Astrocyte (in vitro differentiated cells and primary cell): ENCODE results near the gene MBD5. TPM values are rescaled to one million over a fixed set of nuclear protein-coding genes. Genes with fewer than 3 reads are reported as not detected.

Experiments used
- DNase-seq: peaks from one replicate; pipeline ENCODE4 v3.0.0-alpha.2; 2010; ENCODE audit warnings: low read depth
- FAIRE-seq: peaks from 2 replicates; lab custom pipeline; 2011; peaks lifted over from hg19 to GRCh38; lab: Jason Lieb, UNC
- H2AFZ ChIP-seq: 2 replicates; pipeline ENCODE4 v1.6.0; 2012; ENCODE audit warnings: low read depth, low read length, inconsistent platforms
- H3K27ac ChIP-seq: 2 replicates; pipeline ENCODE4 v1.5.1; 2011; ENCODE audit warnings: low read depth, low read length, inconsistent platforms
- H3K27me3 ChIP-seq: 2 replicates; pipeline ENCODE4 v1.6.0; 2011; ENCODE audit warnings: low read length, inconsistent platforms; ENCODE audit not compliant: insufficient read depth
- H3K36me3 ChIP-seq: 2 replicates; pipeline ENCODE4 v1.5.1; 2011; ENCODE audit warnings: low read length, inconsistent platforms; ENCODE audit not compliant: insufficient read depth
- H3K4me1 ChIP-seq: 2 replicates; pipeline ENCODE4 v1.5.1; 2011; ENCODE audit warnings: low read length, inconsistent platforms; ENCODE audit not compliant: insufficient read depth
- H3K4me2 ChIP-seq: 2 replicates; pipeline ENCODE4 v1.6.0; 2012; ENCODE audit warnings: low read length, inconsistent platforms
- H3K4me3 ChIP-seq: 2 replicates; pipeline ENCODE4 v1.5.1; 2011; ENCODE audit warnings: low read depth, mild to moderate bottlenecking, low read length, inconsistent platforms; ENCODE audit not compliant: insufficient read depth
- H3K79me2 ChIP-seq: 2 replicates; pipeline ENCODE4 v1.6.0; 2012; ENCODE audit warnings: mild to moderate bottlenecking, low read length, inconsistent platforms; ENCODE audit not compliant: insufficient read depth
- H3K9ac ChIP-seq: 2 replicates; pipeline ENCODE4 v1.6.0; 2012; ENCODE audit warnings: mild to moderate bottlenecking, low read length, inconsistent platforms
- H3K9me3 ChIP-seq: 2 replicates; pipeline ENCODE4 v1.5.1; 2012; ENCODE audit warnings: low read depth, mild to moderate bottlenecking, low read length, inconsistent platforms; ENCODE audit not compliant: insufficient read depth
- H4K20me1 ChIP-seq: 2 replicates; pipeline ENCODE4 v1.6.0; 2012; ENCODE audit warnings: low read length, inconsistent platforms; ENCODE audit not compliant: insufficient read depth
- H3K27ac Mint-ChIP-seq: one replicate; pipeline ENCODE4 v1.8.0; 2021; ENCODE audit warnings: mild to moderate bottlenecking, mixed read lengths; ENCODE audit not compliant: unreplicated experiment
- H3K27me3 Mint-ChIP-seq: one replicate; pipeline ENCODE4 v1.8.0; 2021; ENCODE audit warnings: low read depth, mixed read lengths; ENCODE audit not compliant: unreplicated experiment
- H3K36me3 Mint-ChIP-seq: one replicate; pipeline ENCODE4 v1.8.0; 2021; ENCODE audit warnings: low read depth, mixed read lengths; ENCODE audit not compliant: unreplicated experiment
- H3K4me1 Mint-ChIP-seq: one replicate; pipeline ENCODE4 v1.8.0; 2021; ENCODE audit warnings: low read depth, mixed read lengths; ENCODE audit not compliant: unreplicated experiment
- H3K4me3 Mint-ChIP-seq: one replicate; pipeline ENCODE4 v1.8.0; 2021; ENCODE audit warnings: mild to moderate bottlenecking, moderate library complexity, mixed read lengths; ENCODE audit not compliant: unreplicated experiment
- H3K9me3 Mint-ChIP-seq: one replicate; pipeline ENCODE4 v1.8.0; 2021; ENCODE audit warnings: mild to moderate bottlenecking, mixed read lengths; ENCODE audit not compliant: unreplicated experiment
- CTCF ChIP-seq: IDR thresholded peaks from 2 replicates; pipeline ENCODE4 v1.5.1; 2011; ENCODE audit warnings: low read depth, mild to moderate bottlenecking, inconsistent platforms, low read length, moderate library complexity; ENCODE audit not compliant: insufficient read depth
- EZH2 ChIP-seq: IDR thresholded peaks from 2 replicates; pipeline ENCODE4 v1.6.1; 2012; ENCODE audit warnings: mild to moderate bottlenecking, low read length, inconsistent platforms; ENCODE audit not compliant: insufficient read depth
- total RNA-seq: library from RNA; stranded (reverse); gene quantifications from 2 replicates; pipeline ENCODE4 v1.2.1, GENCODE V29; 2021

Gene MBD5
- total RNA-seq, 1 donor from 2014 or later = 53.6 TPM

DNA sequence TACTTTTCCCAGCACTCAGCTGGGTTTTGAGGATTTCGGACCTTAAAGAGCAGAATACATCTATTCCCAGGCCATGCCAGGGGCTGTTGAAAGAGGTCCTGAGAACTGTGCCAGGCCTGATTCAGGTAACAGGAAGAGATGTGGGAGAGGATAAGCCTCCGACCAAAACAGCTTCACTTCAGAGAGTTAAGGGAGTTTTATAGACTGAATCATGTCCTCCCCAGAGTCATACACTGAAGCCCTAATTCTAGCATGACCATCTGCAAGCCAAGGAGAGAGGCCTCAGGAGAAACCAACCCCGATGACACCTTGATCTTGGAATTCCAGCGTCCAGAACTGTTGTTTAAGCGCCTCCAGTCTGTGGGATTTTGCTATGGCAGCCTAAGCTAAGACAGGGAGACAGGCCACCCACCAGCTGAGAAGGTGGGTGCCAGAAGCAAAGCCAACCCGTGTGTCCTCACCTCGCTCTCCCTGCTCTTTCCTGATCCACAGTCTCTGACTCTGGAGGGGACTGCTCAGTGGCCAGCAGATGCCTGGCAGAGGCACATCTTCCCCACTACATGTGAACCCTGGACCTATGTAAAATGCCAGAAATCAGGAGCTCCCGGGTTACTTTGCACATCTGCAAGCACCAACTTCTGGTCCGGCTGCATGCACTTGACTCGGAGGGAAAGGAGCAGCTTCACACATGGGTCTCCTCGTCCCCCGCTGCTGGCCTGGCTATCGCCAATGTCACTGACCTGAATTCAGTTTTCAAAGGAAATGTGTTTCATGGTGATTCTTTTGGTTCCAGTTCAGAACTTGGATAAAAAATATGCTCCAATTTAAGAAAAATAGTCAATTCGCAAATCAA is 506.8 kb downstream of the MBD5 start:
- H3K9me3 Mint-ChIP-seq = no peaks in the 10 kb centered on the region
- no peaks in the 10 kb centered on the region for H3K4me1 ChIP-seq
- no peaks in the 10 kb centered on the region for H3K36me3 ChIP-seq
- no peak overlapping the region for H3K9ac ChIP-seq
- H3K79me2 ChIP-seq = no peaks in the 10 kb centered on the region
- H3K9me3 ChIP-seq = no peaks in the 10 kb centered on the region
- no peak overlapping the region for H3K4me2 ChIP-seq
- TF ChIP-seq EZH2 (no peak), CTCF (no peak)
- H3K27me3 ChIP-seq = no peaks in the 10 kb centered on the region
- no peaks in the 10 kb centered on the region for H4K20me1 ChIP-seq
- H3K4me1 Mint-ChIP-seq = peaks cover 2% of the 10 kb centered on the region
- no peak overlapping the region for H3K27ac ChIP-seq
- H3K4me3 ChIP-seq = no peak overlapping the region
- no peak for FAIRE-seq
- peaks cover 4% of the 10 kb centered on the region for H3K36me3 Mint-ChIP-seq
- H3K27me3 Mint-ChIP-seq = no peaks in the 10 kb centered on the region
- no peak for DNase-seq
- H3K4me3 Mint-ChIP-seq = no peak overlapping the region
- no peak overlapping the region for H3K27ac Mint-ChIP-seq
- H2AFZ ChIP-seq = no peak overlapping the region

- no peak overlapping the region for H3K27ac ChIP-seq
- no peaks in the 10 kb centered on the region for H4K20me1 ChIP-seq
- no peaks in the 10 kb centered on the region for H3K27me3 Mint-ChIP-seq
- FAIRE-seq = no peak
- TF ChIP-seq EZH2 (no peak), CTCF (no peak)
- H3K36me3 Mint-ChIP-seq = peaks cover 4% of the 10 kb centered on the region
- no peaks in the 10 kb centered on the region for H3K79me2 ChIP-seq
- H3K4me3 ChIP-seq = no peak overlapping the region
- H3K9ac ChIP-seq = no peak overlapping the region
- H3K4me2 ChIP-seq = no peak overlapping the region
- no peaks in the 10 kb centered on the region for H3K9me3 ChIP-seq
- H3K4me1 Mint-ChIP-seq = peaks cover 2% of the 10 kb centered on the region
- H3K36me3 ChIP-seq = no peaks in the 10 kb centered on the region
- no peaks in the 10 kb centered on the region for H3K4me1 ChIP-seq
- H2AFZ ChIP-seq = no peak overlapping the region
- H3K27me3 ChIP-seq = no peaks in the 10 kb centered on the region
- DNase-seq = no peak
- H3K9me3 Mint-ChIP-seq = no peaks in the 10 kb centered on the region
- no peak overlapping the region for H3K27ac Mint-ChIP-seq
- H3K4me3 Mint-ChIP-seq = no peak overlapping the region
These were observed 507.6 kb downstream of the MBD5 start for GRCh38 chr2:148528356-148529064.
